MM.1S (cell line): ENCODE measurements around the gene GABRG1.

Experiments
- CTCF ChIP-seq: fragments of 300-600 bp; sonication (generic); IDR thresholded peaks from 2 replicates; pipeline ENCODE4 v1.5.1; 2016; ENCODE audit warnings: antibody characterized with exemption, low read length, mixed read lengths
- EZH2 ChIP-seq: fragments of 300-600 bp; sonication (generic); optimal IDR thresholded peaks from 2 replicates; pipeline ENCODE3; 2017; ENCODE audit warnings: low read depth, mild to moderate bottlenecking, antibody characterized with exemption, low read length, mixed read lengths
- EZH2phosphoT487 ChIP-seq: fragments of 300-600 bp; sonication (generic); IDR thresholded peaks from 2 replicates; pipeline ENCODE4 v1.6.1; 2018; ENCODE audit warnings: antibody characterized with exemption, low read length

DNA sequence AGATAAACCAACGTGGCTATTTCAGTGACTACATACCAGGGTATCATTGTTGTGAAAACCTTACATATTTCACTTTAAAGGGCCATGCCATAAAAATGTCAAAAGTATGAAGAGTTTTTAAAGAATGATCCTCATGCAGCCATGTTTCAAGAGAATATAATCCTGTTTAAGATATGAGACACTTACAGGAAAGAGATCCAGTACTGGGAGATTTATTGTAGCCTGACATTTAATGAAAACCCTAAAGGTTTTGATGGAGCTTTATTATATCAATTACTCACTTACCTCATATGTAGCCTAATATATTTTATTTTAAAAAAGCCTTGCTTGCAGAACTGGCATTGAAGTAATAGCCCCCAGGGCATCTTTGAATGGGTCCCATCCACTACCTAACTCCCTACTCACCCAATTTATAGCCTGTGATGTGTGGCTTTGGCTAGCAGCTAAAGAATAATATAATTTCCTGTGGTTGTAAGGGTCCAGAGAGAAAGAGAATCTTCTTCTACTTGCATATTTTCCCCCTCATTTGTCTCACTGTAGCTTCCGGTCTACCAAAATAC lies 7.7 kb upstream of the GABRG1 start:
- TF ChIP-seq EZH2phosphoT487 (no peak), CTCF (no peak), EZH2 (no peak)
